ENCODE data around the gene OGFOD2. TPM values are rescaled to one million over a fixed set of nuclear protein-coding genes. Genes with fewer than 3 reads are reported as not detected.

Gene OGFOD2
- total RNA-seq, 2 donors from 2014 or later, result 6.6 to 9.6 TPM

DNA sequence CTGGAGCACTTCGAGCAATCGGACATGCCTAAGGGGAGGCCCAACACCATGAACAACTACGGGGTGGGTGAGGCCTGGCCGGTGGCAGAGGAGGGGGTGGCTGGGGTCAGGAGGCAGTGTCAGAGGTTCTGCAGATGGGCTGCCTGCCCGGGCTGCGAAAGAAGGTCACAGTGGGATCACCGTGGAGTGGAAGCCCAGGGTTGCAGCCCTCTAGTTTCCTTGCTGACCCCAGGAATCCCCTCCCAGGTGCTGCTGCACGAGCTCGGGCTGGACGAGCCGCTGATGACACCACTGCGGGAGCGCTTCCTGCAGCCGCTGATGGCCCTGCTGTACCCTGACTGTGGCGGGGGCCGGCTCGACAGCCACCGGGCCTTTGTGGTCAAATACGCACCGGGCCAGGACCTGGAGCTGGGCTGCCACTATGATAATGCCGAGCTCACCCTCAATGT is 3.5 kb downstream of the OGFOD2 start:
- H3K36me3 ChIP-seq, result no peaks in the 10 kb centered on the region
- H3K9me3 ChIP-seq, result no peaks in the 10 kb centered on the region
- H3K27ac ChIP-seq, result no peak overlapping the region
- ATAC-seq (ENCODE audit: insufficient number of reproducible peaks, low FRiP score, low read depth) (no peak), DNase-seq (ENCODE audit: low spot score) (no peak)
- no peaks in the 10 kb centered on the region for H3K27me3 ChIP-seq (replicated peaks; ENCODE audit: insufficient read depth)
- H3K4me3 ChIP-seq, result no peak overlapping the region
- peaks cover 43 to 80% of the 10 kb centered on the region in 2 donors for H3K4me1 ChIP-seq (ENCODE audit: control insufficient read depth in 1 of 2, low read depth in 2 of 2)
- TF ChIP-seq, protein P1, sequence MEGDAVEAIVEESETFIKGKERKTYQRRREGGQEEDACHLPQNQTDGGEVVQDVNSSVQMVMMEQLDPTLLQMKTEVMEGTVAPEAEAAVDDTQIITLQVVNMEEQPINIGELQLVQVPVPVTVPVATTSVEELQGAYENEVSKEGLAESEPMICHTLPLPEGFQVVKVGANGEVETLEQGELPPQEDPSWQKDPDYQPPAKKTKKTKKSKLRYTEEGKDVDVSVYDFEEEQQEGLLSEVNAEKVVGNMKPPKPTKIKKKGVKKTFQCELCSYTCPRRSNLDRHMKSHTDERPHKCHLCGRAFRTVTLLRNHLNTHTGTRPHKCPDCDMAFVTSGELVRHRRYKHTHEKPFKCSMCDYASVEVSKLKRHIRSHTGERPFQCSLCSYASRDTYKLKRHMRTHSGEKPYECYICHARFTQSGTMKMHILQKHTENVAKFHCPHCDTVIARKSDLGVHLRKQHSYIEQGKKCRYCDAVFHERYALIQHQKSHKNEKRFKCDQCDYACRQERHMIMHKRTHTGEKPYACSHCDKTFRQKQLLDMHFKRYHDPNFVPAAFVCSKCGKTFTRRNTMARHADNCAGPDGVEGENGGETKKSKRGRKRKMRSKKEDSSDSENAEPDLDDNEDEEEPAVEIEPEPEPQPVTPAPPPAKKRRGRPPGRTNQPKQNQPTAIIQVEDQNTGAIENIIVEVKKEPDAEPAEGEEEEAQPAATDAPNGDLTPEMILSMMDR (IDR thresholded peaks at IDR 0.05), result no peak

DNA sequence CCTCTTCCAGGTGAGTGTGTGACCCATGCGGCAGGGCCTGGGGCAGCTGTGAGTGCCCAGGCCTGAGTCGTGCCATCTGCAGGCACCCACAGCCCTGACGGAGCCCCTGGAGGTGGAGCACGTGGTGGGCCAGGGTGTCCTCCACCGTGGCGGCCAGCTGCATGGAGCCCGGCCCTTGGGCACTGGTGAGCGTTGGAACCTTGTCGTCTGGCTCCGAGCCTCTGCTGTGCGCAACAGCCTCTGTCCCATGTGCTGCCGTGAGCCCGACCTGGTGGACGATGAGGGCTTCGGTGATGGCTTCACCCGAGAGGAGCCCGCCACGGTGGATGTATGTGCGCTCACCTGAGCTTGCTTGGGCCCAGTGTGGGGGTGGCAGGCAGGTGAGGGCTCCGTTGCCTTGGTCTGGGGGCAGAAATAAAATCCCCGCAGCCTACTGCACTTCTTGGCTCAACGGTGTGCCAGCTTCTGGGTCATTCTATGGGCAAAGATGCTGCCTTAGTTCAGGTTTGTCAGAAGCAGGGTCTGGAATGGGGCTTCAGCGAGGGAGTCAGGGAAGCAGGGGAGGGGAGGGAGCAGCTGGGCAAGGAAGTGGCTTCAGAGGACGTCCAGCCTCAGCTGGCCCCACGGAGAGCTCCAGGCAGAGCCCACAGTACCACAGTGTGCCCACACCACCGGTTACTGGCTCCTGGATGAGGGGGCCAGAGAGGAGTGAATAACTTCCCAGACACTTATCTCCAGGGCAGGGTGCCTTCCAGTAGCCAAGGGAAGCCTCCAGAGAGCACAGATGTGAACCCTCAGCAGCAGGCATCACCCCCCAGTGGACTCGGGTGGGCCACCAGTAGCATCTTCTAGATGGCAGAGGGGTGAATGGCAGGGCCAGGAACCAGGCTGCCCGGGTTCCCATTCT is 4.2 kb downstream of the OGFOD2 start:
- no peak for DNase-seq (ENCODE audit: low spot score)
- Histone ChIP-seq H3K36me3 (no peaks in the 10 kb centered on the region), H3K27ac (peak overlapping the region in 1 of 2 donors; percentile 89), H3K4me1 (ENCODE audit: control insufficient read depth in 1 of 2, low read depth in 2 of 2) (peaks cover 43 to 81% of the 10 kb centered on the region in 2 donors), H3K27me3 (replicated peaks; ENCODE audit: insufficient read depth) (no peaks in the 10 kb centered on the region), H3K4me3 (peak overlapping the region; percentile 93), H3K9me3 (no peaks in the 10 kb centered on the region)
- TF ChIP-seq, protein P1 (IDR thresholded peaks at IDR 0.05), result no peak
- no peak for ATAC-seq (ENCODE audit: insufficient number of reproducible peaks, low FRiP score, low read depth)

- no peak for ATAC-seq (ENCODE audit: insufficient number of reproducible peaks, low FRiP score, low read depth)
- H3K27ac ChIP-seq, result peak overlapping the region; percentile 82 to 89
Measured at GRCh38 chr12:122979908-122980182, 4.8 kb downstream of the OGFOD2 start.

GRCh38 chr12:122980183-122981035 is 5.4 kb downstream of the OGFOD2 start, which contains the start of gene ARL6IP4:
TSS of gene ARL6IP4 (plus strand) at chr12:122980681. CDS start at chr12:122981140, 459 bp downstream.
- Histone ChIP-seq H3K4me1 (ENCODE audit: control insufficient read depth in 1 of 2, low read depth in 2 of 2) (peaks cover 52 to 91% of the 10 kb centered on the region in 2 donors), H3K4me3 (peak within 1 kb of the TSS; percentile 93), H3K27ac (peak within 1 kb of the TSS; percentile 82 to 89), H3K27me3 (replicated peaks; ENCODE audit: insufficient read depth) (no peaks in the 10 kb centered on the region), H3K36me3 (no peaks in the 10 kb centered on the region), H3K9me3 (no peaks in the 10 kb centered on the region)
- ATAC-seq (ENCODE audit: insufficient number of reproducible peaks, low FRiP score, low read depth), result no peak
- DNase-seq (ENCODE audit: low spot score), result no peak
- TF ChIP-seq, protein P1 (IDR thresholded peaks at IDR 0.05), result no peak

More at GRCh38 chr12:122979908-122980182, 4.8 kb downstream of the OGFOD2 start:
- H3K4me3 ChIP-seq, result peak overlapping the region; percentile 93
- no peak for DNase-seq (ENCODE audit: low spot score)
- peaks cover 49 to 87% of the 10 kb centered on the region in 2 donors for H3K4me1 ChIP-seq (ENCODE audit: control insufficient read depth in 1 of 2, low read depth in 2 of 2)
- no peaks in the 10 kb centered on the region for H3K9me3 ChIP-seq
- TF ChIP-seq, protein P1 (IDR thresholded peaks at IDR 0.05), result no peak
- no peaks in the 10 kb centered on the region for H3K27me3 ChIP-seq (replicated peaks; ENCODE audit: insufficient read depth)
- H3K36me3 ChIP-seq, result no peaks in the 10 kb centered on the region

DNA sequence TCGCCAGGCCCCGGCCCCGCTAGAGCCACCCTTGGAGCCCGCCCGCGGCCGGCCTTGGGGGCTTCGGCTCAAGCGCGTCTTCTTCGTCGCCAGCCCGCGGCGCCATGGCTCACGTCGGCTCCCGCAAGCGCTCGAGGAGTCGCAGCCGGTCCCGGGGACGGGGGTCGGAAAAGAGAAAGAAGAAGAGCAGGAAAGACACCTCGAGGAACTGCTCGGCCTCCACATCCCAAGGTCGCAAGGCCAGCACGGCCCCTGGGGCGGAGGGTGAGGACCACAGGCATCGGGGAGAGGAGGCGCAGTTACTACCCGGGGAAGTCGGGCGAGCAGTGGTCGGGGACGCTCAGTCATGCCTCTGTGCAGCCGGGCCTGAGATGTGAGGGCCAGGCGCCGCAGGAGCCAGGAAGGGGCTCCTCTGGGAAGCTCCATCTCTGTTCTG is 6.0 kb downstream of the OGFOD2 start:
- H3K9me3 ChIP-seq, result no peaks in the 10 kb centered on the region
- ATAC-seq (ENCODE audit: insufficient number of reproducible peaks, low FRiP score, low read depth) (no peak), DNase-seq (ENCODE audit: low spot score) (no peak)
- H3K27me3 ChIP-seq (replicated peaks; ENCODE audit: insufficient read depth), result no peaks in the 10 kb centered on the region
- peak overlapping the region; percentile 82 to 89 for H3K27ac ChIP-seq
- peaks cover 48 to 86% of the 10 kb centered on the region in 2 donors for H3K4me1 ChIP-seq (ENCODE audit: control insufficient read depth in 1 of 2, low read depth in 2 of 2)
- TF ChIP-seq, protein P1 (IDR thresholded peaks at IDR 0.05), result no peak
- peak overlapping the region; percentile 93 for H3K4me3 ChIP-seq
- no peaks in the 10 kb centered on the region for H3K36me3 ChIP-seq

Data from thoracic aorta (tissue), 2 donors.